ENCODE measurements around the gene PHACTR1. TPM values are rescaled to one million over a fixed set of nuclear protein-coding genes. Genes with fewer than 3 reads are reported as not detected.

PHACTR1 gene
- total RNA-seq, 1 donor from 2014 or later = 7.9 TPM

- intact Hi-C loops (cut with DNase I) = no loop called here
- ATAC-seq = no peak
Measured at GRCh38 chr6:12841619-12842018, 125.1 kb downstream of the PHACTR1 start.

GRCh38 chr6:12842114-12842513, 125.5 kb downstream of the PHACTR1 start:
- ATAC-seq (no peak), DNase-seq (ENCODE audit: low spot score) (no peak)
- intact Hi-C loops (cut with DNase I) = no loop called here

More at GRCh38 chr6:12841619-12842018, 125.1 kb downstream of the PHACTR1 start:
- DNase-seq (ENCODE audit: low spot score) = no peak

GRCh38 chr6:12842658-12843057, 126.1 kb downstream of the PHACTR1 start:
- DNase-seq (ENCODE audit: low spot score) = no peak
- intact Hi-C loops (cut with DNase I) = no loop called here

GRCh38 chr6:12844284-12845223, 128.0 kb downstream of the PHACTR1 start:
- DNase-seq (ENCODE audit: low spot score) (no peak), ATAC-seq (no peak)
- intact Hi-C loops (cut with DNase I) = no loop called here

More at GRCh38 chr6:12842658-12843057, 126.1 kb downstream of the PHACTR1 start:
- ATAC-seq = no peak

GRCh38 chr6:12845224-12846004, 128.8 kb downstream of the PHACTR1 start:
- intact Hi-C loops (cut with DNase I) = no loop called here
- no peak for ATAC-seq
- no peak for DNase-seq (ENCODE audit: low spot score)

- ATAC-seq = no peak
- intact Hi-C loops (cut with DNase I) = no loop called here
- no peak for DNase-seq (ENCODE audit: low spot score)
Measured at GRCh38 chr6:12848964-12849808, 132.6 kb downstream of the PHACTR1 start.

- ATAC-seq (no peak), DNase-seq (ENCODE audit: low spot score) (no peak)
- intact Hi-C loops (cut with DNase I) = no loop called here
Measured at GRCh38 chr6:12849809-12850198, 133.2 kb downstream of the PHACTR1 start.

GRCh38 chr6:12851123-12851695, 134.6 kb downstream of the PHACTR1 start:
- intact Hi-C loops (cut with DNase I) = no loop called here
- no peak for DNase-seq (ENCODE audit: low spot score)

GRCh38 chr6:12861603-12862002, 145.0 kb downstream of the PHACTR1 start:
- DNase-seq (ENCODE audit: low spot score) (no peak), ATAC-seq (no peak)
- intact Hi-C loops (cut with DNase I) = no loop called here

More at GRCh38 chr6:12851123-12851695, 134.6 kb downstream of the PHACTR1 start:
- no peak for ATAC-seq

GRCh38 chr6:12865117-12865516, 148.6 kb downstream of the PHACTR1 start:
- DNase-seq (ENCODE audit: low spot score) (no peak), ATAC-seq (no peak)
- intact Hi-C loops (cut with DNase I) = no loop called here

- intact Hi-C loops (cut with DNase I) = no loop called here
- no peak for DNase-seq (ENCODE audit: low spot score)
- no peak for ATAC-seq
Measured at GRCh38 chr6:12865671-12866181, 149.2 kb downstream of the PHACTR1 start.

GRCh38 chr6:12866422-12867029, 150.0 kb downstream of the PHACTR1 start:
- intact Hi-C loops (cut with DNase I) = no loop called here
- ATAC-seq (no peak), DNase-seq (ENCODE audit: low spot score) (no peak)

- no peak for DNase-seq (ENCODE audit: low spot score)
- ATAC-seq = no peak
- intact Hi-C loops (cut with DNase I) = no loop called here
Measured at GRCh38 chr6:12869816-12870432, 153.4 kb downstream of the PHACTR1 start.

GRCh38 chr6:12873691-12874090, 157.1 kb downstream of the PHACTR1 start:
- intact Hi-C loops (cut with DNase I) = no loop called here
- no peak for ATAC-seq
- DNase-seq (ENCODE audit: low spot score) = no peak

- ATAC-seq = no peak
- no peak for DNase-seq (ENCODE audit: low spot score)
- intact Hi-C loops (cut with DNase I) = no loop called here
Measured at GRCh38 chr6:12875051-12875450, 158.5 kb downstream of the PHACTR1 start.

- ATAC-seq = no peak
- intact Hi-C loops (cut with DNase I) = no loop called here
Measured at GRCh38 chr6:12878741-12879140, 162.2 kb downstream of the PHACTR1 start.

GRCh38 chr6:12882761-12883290, 166.3 kb downstream of the PHACTR1 start:
- intact Hi-C loops (cut with DNase I) = no loop called here
- ATAC-seq (no peak), DNase-seq (ENCODE audit: low spot score) (no peak)

More at GRCh38 chr6:12878741-12879140, 162.2 kb downstream of the PHACTR1 start:
- DNase-seq (ENCODE audit: low spot score) = no peak

Measured in sciatic nerve (tissue), 2 donors.